Ecto neural progenitor cell (in vitro differentiated cells): ENCODE measurements around the gene FAM180A.
"Not testable (repeated sequence)": the region's sequence is repeated elsewhere in the genome, so short reads cannot be mapped to it uniquely, and the experiment has no call there.

Source experiments
- DNase-seq: peaks from one replicate; pipeline ENCODE4 v3.0.0-alpha.2; 2018; ENCODE audit warnings: low spot score

Gene FAM180A

DNA sequence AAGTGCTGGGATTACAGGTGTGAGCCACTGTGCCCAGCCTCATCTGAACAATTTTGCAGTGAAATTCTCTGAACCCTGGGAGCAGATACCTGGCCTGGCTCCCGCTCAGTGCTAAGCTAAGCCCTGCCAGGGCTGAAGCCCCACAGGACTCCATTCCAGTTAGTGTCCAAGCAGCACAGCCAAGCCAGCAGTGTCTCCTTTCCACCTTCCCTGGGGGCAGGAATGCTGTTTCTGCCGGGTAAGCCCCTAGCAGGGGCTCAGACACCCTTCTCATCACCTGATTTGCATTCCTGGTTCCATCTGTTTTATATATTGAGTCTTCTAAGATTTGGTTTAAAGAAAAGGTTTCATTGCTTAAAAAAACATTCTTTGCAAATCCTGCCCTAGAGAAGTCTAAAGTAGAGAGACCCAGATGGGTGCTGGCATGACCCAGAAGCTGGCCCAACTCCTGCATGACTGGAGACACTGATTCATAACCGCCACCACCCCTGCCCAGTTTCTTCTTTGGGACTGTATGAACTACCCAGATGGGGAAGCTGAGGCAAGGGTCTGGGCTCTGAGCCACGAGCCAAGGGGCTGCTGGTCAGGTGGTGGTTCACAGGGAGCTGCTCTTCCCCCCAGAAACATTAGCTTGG is 34.7 kb downstream of the FAM180A start:
- no peak for DNase-seq

DNA sequence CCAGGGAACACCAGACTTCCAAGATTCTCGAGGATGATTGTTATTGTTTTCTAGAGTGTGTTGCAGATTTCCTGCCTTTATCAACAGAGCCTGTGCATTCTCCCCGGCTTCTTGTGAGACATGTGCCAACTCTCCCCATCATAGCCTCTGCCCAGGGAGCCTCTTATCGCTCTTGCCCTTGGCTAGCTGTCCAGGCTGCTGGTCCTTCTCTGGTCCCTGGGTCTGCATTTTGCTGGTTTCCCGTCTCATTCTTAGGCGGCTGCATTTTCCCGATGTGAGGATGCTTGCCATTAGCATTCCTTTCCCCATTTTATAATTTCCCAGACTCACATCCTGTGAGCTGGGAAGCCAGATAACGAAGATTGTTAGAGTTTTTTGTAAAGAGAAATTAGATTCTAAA is 35.8 kb downstream of the FAM180A start:
- DNase-seq = no peak

DNA sequence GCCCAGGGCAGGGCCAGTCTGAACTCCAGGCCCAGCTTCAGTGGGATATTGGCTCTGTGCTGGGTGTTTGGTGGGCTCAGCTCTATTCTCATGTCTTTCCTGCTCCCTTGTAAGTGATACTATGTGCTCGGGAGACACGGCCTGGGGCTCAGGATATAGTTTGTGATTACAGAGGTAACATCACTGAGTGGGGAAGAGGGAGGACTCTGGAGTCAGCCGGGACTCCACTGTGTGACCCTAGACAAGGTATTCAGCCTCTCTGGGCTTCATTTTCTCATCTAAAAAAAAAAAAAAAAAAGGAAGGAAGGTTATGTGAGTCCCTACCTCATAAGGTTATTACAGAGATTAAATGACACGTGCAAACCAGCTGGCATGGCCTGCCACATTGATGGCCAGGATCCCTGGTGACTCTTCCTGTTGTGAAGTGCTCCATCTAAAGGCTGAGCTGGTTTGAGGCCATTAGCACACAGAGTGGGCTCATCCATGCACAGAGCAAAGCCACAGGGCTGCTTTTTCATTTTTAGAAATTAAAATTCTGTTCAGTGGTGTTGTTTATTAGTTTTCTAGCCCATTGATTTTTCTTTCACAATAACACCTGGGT is 36.3 kb downstream of the FAM180A start:
- DNase-seq = no peak

DNA sequence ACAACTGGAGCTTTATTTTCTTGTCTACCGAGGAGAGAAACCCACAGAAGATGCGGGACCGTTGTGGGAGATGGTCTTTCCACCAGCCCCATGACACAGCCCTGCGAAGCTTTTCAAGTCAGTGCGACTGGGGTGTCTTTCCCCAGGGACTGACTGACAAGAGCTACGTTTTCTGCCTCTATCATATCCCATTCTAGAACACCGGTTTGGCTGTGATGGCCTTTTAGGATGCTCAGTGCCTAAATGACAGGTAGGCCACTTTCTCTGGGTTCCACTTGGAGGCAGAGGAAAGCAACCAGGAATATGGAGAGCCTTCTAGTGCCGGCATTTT is 37.5 kb downstream of the FAM180A start:
- DNase-seq = no peak

DNA sequence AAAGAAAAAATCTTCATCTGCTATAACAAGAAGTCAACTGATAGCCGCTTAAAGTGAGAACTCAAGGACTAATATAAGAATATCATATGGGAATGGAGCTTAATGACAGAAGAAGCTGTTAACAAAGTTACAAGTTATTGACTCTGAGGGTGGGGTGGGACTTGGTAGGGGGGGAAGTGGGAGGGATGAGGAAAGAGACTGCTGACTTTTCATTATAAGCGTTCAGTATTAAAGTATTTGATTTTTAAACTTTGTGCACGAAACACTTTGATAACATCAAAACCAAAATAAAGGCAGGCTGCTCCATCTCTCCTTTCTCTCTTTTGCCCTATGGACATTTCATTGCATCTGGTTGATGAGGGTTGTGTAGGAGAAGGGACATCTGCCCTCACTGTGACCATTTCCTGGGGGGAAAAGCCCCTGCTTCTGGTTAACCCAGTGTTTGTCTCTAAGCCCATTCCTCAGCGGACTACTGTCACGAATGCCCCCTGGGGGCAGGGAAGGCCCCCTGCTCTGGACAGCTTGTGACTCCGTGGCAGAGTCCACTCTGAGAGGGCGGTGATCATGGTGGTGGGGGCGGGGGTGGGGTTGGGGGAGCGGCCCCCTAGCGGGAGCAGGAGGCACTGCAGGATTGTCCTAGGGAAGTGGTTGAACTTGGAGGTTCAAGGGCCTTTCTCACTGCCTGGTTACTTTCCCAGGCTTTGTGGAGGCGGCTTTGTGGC is 38.0 kb downstream of the FAM180A start:
- DNase-seq = peak; percentile 57

DNA sequence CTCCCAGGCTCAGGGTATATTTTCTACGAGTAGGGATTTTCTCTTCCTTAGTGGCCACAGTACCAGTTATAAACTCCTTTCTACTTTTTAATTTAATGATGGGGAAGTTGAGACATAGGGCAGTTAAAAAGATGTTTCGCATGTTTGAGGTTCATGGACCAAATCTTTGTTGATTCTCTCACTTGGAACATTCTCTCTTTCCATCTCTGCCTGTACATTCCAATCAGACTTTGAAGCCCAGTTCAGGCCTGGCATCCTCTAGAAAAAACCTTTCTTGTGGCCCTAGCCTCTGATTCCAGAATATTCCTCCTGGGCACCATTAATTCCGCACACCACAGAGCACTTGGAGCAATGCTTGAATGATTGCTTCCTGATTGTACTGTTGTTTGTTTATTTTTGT is 39.1 kb downstream of the FAM180A start:
- DNase-seq = no peak

DNA sequence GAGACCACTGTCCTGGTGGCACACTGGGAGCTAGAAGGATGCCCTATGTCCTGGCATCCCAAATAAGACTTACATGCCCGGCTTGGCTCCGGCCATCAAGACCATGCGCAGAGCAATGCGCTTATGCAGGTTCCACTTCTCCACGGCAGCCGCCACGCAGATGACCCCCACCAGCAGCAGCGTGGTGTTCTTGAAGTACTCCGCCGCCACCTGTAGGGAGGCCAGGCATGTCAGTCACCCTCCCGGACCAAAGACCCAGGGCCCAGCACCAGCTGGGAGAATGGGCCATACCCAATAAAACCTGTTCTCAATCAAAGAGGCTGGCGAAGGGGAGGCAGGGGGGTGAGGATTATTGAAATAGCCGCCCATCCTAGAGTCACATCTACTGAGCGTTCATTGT is 40.6 kb downstream of the FAM180A start:
- DNase-seq = no peak

DNA sequence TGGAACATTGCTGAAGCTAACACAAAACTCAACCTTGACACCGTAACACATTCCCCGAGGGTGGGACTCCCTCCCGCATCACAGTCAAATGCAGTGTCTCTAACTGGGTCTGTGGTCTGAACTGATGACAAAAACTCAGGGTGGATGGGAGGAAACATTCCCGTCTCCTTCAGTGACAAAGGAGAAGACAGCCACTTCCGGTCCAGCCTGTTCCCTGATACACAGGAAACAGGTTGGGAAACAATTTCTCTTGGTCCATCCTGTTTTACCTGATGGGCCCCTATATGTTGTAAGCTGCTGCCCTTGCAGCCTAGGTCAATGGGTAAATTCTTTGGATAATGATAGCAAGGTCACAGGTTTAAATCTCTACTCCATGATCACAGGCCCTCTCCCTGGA is 41.0 kb downstream of the FAM180A start:
- no peak for DNase-seq

DNA sequence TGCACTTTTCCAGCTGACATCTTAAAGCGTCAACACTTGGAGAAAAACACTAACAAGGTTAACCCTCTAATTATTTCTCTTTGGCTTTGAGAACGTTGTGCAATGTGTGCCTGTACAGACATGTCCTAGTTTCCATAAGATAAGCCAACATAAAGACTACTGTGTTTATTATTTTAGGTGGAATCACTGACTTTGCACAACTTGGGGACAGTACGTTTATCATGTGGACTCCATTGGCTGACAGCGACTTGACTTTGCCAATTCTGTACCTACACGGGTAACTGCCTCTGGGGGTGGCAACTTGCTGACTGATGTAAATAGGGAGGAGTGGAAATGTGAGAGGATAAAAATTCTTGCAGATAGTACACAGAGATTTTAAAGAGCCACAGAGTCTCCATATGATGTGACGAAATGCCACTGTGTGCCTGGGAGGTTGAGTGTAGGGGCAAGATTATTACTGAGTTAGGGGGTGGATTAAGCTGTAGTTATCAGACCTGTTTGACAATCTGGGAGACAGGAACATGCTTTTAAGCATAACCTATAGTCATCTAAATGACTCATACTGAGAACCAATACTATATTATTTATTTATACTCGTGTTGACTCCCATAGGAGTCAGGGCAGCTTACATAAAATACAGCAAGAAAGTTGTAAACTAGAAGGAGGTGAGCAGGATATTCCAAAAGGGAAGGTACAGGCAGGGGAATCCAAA is 41.6 kb downstream of the FAM180A start:
- no peak for DNase-seq

DNA sequence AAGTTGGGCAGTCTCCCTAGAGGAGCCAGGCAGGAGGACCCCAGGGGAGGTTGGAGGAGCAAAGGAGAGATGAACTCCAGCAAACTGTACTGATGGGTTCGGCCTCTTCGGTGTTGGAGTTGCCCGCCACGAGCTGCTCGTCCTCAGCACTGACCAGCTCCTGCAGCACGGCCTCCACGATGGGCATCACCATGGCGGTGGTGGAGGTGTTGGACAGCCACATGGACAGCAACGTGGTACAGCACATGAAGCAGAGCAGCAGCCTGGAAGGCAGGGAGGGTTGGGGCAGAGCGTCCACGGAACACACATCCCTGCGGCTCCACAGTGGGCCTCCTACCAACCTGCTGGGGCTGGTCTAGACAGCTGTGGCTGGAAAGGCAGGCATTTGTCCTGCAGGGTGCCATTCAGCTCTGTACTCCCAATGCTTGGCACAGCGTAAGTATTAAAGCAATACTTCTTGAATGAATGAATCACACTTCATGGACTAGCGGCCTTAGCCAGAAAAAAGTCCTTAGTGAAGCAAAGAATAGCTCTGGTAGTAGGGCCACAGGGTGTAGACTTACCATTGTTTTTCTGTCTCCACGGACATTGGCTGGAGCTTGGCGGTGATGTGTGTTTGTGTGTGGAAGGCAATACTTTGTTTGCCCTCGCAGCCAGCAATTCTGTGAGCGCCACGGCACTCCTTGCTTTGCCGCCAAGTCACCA is 42.4 kb downstream of the FAM180A start:
- no peak for DNase-seq

DNA sequence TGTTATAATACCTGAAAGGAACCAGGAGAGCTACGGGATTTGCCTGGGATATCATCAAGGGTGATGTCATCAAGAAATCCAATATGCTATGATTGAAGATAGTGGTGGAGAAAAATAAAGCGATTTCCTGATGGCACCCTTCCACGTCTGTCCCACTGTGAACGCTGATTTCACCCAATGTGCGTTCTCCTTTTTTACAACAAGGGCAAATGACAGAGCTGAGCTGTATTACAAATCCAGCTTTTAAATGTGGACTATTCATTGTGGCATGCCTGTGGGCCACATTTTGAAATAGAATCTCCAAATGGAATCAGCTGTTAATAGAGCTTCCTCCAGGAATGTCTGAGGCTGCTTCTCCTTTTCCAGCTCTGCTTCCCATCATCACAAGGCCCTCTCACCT is 43.9 kb downstream of the FAM180A start:
- no peak for DNase-seq

DNA sequence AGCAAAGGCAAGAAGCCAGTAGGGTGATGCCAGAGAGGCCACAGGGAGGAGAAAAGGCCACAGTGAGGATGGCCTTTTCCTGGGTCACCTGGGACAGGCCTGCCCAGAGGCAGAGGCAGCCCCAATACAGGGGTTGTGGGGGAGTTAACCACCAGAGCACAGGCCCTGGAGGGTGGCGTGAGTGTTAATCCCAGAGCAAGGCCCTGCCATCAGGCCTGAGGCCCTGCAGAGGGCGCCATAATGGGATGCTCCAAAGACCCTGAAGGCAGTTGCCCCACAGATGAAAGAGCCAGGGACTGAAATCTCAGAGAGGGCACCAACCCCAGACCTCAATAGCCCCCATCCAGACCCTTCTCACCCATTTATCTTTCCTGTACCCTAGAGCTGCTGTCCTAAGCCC is 44.5 kb downstream of the FAM180A start:
- DNase-seq = no peak

DNA sequence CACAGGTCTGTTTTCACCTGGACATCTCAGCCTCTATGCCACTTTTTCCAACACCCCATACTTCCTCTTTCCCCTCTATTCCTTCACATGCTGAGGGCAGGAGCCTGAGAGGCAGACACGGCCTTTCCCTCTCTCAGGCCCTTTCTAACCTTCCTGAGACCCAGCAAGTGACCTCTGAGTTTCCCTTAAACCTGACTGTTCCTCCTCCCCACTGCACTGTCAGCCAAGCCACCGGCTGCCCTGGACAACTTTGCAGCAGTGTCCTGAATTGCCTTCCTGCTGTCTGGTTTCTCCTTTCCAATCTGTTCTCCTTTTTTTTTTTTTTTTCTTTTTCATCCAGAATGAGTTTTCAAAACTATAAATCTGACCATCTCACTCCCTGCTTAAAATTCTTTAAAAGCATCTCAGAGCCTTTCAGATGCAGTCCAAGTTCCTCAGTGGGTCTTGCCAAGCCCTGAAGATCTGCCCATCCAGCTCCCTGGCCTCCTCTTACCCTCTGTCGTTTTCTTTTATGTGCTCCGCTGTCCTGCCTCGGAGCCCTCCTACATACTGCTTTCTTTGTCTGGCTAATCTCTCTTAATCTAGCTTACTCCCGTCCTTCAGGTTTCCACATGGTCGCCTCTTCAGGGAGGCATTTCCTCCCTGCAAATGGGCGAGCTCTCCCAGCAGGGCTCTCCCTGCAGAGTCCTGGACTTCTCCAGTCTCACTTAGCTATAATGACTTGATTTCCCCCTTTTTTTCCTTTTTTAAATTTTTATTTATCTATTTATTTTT is 51.1 kb downstream of the FAM180A start:
- DNase-seq = no peak

DNA sequence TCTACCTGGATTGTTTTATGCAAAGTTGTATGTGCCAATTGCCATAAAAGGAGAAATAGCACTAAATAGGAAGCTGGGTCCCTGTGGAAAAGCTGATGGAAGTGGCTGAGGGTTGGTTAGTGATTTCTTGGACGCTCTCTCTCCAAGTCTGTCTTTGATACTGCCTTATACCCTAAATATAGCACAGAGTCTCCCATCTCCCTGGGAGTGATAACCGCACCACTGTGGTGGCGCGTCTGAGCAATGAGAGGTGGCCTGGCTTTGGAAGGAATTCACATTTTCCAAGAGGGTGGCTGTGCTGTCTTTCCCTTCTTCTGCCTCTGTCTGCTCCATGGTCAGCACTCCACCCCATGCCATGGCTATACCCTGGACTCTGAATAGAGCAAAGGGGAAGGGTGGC is 55.1 kb downstream of the FAM180A start:
- DNase-seq = no peak

DNA sequence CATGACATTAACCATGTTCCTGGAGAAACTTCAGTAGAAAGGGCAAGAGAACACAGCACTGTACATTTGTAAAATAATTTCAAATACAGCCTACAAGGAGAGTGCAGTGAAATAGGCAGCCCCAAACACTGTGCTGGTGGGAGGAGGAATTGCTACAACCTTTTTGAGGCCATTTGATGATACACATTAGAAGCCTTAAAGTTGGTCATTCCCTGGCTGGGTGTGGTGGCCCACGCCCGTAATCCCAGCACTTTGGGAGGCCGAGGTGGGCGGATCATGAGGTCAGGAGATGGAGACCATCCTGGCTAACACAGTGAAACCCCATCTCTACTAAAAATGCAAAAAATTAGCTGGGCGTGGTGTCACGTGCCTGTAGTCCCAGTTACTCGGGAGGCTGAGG is 56.0 kb downstream of the FAM180A start:
- not testable (repeated sequence) for DNase-seq

DNA sequence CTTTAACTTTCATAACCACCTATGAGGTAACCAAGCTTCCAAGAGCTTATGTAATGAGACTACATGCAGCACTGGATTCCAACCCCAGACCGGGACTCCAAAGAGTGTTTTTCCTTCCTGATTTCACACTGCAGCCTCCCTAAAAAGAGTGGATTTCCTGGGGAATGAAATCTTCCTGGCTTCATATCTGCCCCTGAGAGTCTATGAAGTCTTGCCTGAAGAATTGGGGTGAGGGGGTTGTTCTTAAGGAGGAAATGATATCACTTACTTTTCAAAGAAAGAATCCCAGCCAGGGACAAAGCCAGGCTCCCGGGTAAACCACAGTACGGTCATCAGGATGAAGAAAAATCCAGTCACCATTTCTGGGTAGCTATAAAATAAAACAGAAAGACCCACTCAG is 56.6 kb downstream of the FAM180A start:
- no peak for DNase-seq

DNA sequence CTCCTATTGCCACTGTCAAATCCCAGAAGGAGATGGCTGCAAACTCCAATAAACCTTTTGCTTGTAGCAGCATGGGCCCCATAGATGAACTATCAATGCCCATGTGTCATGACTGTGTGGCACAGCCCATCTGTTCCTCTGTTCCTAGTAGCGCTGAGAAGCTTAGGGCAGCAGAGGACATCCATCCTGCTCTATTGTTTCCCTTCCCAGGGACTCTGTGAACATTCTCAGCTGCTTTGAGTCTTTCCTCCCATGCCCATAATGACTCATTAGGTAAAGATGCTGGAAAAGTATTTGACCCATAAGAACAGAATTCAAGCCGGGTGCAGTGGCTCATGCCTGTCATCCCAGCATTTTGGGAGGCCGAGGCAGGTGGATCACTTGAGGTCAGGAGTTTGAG is 58.0 kb downstream of the FAM180A start:
- no peak for DNase-seq

DNA sequence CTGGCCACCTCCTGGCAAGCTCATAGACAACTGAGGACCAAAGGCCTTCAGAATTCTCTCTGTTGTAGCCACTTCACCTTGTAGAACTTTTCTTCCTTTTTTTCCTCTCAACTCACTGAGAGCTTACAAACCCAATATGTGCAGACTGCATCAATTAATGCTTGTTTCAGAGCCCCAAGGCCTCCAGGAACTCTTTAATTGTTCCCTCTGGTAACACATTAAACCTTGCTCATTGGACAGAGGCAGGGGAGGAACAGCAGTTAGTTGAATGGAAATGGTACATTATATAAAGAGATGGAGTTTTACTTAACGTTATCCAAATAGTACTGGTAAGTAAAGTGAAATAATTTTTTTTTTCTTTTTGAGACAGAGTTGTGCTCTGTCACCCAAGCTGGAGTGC is 61.1 kb downstream of the FAM180A start:
- no peak for DNase-seq

DNA sequence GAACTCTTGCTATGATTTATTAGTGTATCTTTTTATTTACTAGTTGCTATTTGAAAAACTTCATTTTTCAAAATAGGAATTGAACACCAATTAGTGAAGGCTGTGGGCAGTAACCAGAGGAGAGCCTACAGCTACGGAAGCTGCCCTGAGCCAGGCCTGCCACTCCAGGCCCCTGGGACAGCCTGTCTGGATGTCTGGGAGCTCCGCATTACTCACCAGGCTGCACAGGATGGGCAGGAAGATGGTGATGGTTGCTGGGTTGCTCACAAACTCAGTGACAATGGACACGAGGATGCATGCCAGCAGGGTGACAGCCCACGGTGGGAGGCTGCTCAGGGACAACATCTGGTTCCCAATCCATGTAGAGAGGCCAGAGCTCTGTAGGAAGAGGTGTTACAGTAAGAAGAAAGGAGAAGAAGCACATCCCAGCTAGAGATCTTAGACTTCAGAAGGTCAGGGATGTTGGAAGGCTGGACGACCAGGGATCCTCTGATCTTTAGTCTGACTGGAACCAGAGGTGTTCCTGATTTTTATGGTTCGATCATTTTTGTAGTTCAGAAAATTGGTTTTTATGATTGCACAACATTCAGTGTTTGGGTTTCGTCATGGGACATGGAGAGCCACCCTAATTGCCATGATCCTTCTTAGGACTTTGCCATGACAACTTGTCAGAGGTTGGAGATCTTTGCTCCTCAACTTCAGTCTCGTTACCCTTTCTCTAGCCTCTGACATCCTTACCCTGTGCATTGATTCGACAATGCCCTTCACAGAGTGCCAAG is 63.1 kb downstream of the FAM180A start:
- no peak for DNase-seq

DNA sequence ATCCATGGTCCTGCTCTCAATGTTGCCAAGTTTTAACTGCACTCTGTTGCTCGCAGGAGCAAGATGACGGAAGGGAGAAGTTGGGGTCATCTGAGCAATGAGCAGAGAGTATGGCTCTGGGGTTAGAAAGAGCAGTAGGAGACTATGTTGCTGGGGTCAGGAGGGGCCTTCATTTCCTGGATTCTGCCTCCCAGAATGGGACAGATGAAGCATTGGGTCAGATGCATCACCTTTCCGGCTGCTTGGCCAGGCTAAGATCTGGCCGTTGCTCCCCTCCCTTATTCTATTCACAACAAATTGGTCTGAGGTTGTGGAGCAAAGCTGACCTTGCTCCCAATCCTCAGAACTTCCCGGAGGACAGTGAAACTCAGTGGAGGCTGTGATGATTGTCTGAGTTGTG is 63.9 kb downstream of the FAM180A start:
- no peak for DNase-seq

DNA sequence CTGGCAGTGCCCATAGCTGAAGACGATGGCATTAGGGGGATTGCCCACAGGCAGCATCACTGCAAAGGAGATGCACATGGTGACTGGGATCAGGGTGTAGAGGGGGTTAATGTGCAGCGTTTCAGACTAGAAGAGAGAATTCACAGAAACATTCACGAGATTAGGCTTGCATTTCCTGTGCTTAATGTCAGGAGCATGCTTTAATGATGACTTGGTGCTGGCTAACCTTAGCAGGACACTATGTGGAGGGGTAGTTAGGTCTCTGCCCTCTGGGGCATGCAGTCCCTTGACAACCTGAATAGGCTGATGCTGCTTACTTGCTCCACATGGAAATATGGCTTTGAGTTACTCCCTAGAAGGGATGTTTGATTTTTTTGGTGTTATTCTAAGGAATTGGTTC is 64.5 kb downstream of the FAM180A start:
- DNase-seq = no peak
